HepG2 (cell line): ENCODE data around the gene METTL26. TPM values are rescaled to one million over a fixed set of nuclear protein-coding genes. Genes with fewer than 3 reads are reported as not detected.

Experiments
- ARHGAP35 ChIP-seq: sonication (generic); formaldehyde crosslinking; IDR thresholded peaks from 2 replicates; pipeline ENCODE4 v1.9.0; 2022; ENCODE audit warnings: mild to moderate bottlenecking, inconsistent platforms, moderate library complexity, missing genetic modification reagents, borderline replicate concordance
- CBX5 ChIP-seq: sonication (generic); formaldehyde crosslinking; IDR thresholded peaks from 2 replicates; pipeline ENCODE4 v1.4.0; 2020; ENCODE audit warnings: missing genetic modification reagents, borderline replicate concordance
- DNMT1 ChIP-seq: sonication (generic); formaldehyde crosslinking; IDR thresholded peaks from 2 replicates; pipeline ENCODE4 v1.5.1; 2020; ENCODE audit warnings: mild to moderate bottlenecking, missing genetic modification reagents
- HDAC2 ChIP-seq: sonication (generic); formaldehyde crosslinking; IDR thresholded peaks from 2 replicates; pipeline ENCODE4 v1.4.0; 2020; ENCODE audit warnings: missing genetic modification reagents
- NCOA2 ChIP-seq: sonication (generic); formaldehyde crosslinking; IDR thresholded peaks from 2 replicates; pipeline ENCODE4 v1.8.0; 2022; ENCODE audit warnings: inconsistent platforms
- NKX3-1 ChIP-seq: sonication (generic); formaldehyde crosslinking; IDR thresholded peaks from 2 replicates; pipeline ENCODE4 v1.5.0; 2020; ENCODE audit warnings: missing genetic modification reagents
- RBM39 ChIP-seq: fragments of 200-400 bp; formaldehyde crosslinking; IDR thresholded peaks from one replicate; pipeline ENCODE4 v1.6.1; 2018; ENCODE audit warnings: antibody characterized with exemption, mild to moderate bottlenecking, low read depth, low read length; ENCODE audit not compliant: poor library complexity, severe bottlenecking
- TBP ChIP-seq: sonication (generic); formaldehyde crosslinking; IDR thresholded peaks from 2 replicates; pipeline ENCODE4 v1.5.0; 2020; ENCODE audit warnings: missing genetic modification reagents
- ZC3H4 ChIP-seq: sonication (generic); formaldehyde crosslinking; IDR thresholded peaks from 2 replicates; pipeline ENCODE4 v1.4.0; 2020; ENCODE audit warnings: missing genetic modification reagents, borderline replicate concordance
- ZFX ChIP-seq: sonication (generic); formaldehyde crosslinking; IDR thresholded peaks from 2 replicates; pipeline ENCODE4 v1.4.0; 2020; ENCODE audit warnings: mild to moderate bottlenecking, low read depth, missing genetic modification reagents, moderate library complexity
- ZIK1 ChIP-seq: sonication (generic); formaldehyde crosslinking; IDR thresholded peaks from 2 replicates; pipeline ENCODE4 v1.5.0; 2020; ENCODE audit warnings: mild to moderate bottlenecking, low read depth, missing genetic modification reagents, borderline replicate concordance
- ZKSCAN8 ChIP-seq: IDR thresholded peaks from 2 replicates; pipeline ENCODE4 v1.6.1; 2016; ENCODE audit warnings: borderline replicate concordance, missing genetic modification reagents, missing compliant biosample characterization
- ZNF180 ChIP-seq: sonication (generic); formaldehyde crosslinking; IDR thresholded peaks from 2 replicates; pipeline ENCODE4 v1.4.0; 2020; ENCODE audit warnings: low read depth, missing genetic modification reagents, borderline replicate concordance
- ZNF230 ChIP-seq: sonication (generic); formaldehyde crosslinking; IDR thresholded peaks from 2 replicates; pipeline ENCODE4 v1.4.0; 2020; ENCODE audit warnings: mild to moderate bottlenecking, missing genetic modification reagents
- ZNF234 ChIP-seq: sonication (generic); formaldehyde crosslinking; conservative IDR thresholded peaks from 2 replicates; pipeline ENCODE4 v1.5.1; 2020; ENCODE audit warnings: mild to moderate bottlenecking, missing genetic modification reagents
- ZNF878 ChIP-seq: sonication (generic); formaldehyde crosslinking; IDR thresholded peaks from 2 replicates; pipeline ENCODE4 v1.8.1; 2023; ENCODE audit warnings: mild to moderate bottlenecking, missing genetic modification reagents, moderate library complexity
- polyA plus RNA-seq, 8 experiments: library from polyadenylated mRNA; depleted of rRNA in 3 of 8; stranded (reverse) in 7 of 8; unstranded in 1 of 8; fragments of >200 nt; fragmentation: Illumina TruSeq in 4 of 8; extraction: Trizol in 4 of 8; gene quantifications; 2 replicates each; pipeline versions ENCODE4 v1.2.1 to v1.2.3, GENCODE V29; 2011 to 2016; ENCODE audit warnings: low read depth in 4 of 8, missing spikeins in 1 of 8, mixed read lengths in 1 of 8; ENCODE audit not compliant: insufficient read depth in 1 of 8
- total RNA-seq, 5 experiments: library from RNA; depleted of rRNA; stranded (reverse); fragments of >200 nt; fragmentation: Illumina TruSeq; extraction: Trizol; gene quantifications; 2 replicates each; pipeline ENCODE4 v1.2.3, GENCODE V29; 2016; ENCODE audit warnings: low read depth in 1 of 5
- TF ChIP-seq, protein P1 (sequence below): sonication (generic); formaldehyde crosslinking; IDR thresholded peaks from 2 replicates; pipeline ENCODE4 v1.8.0; 2023; ENCODE audit warnings: mild to moderate bottlenecking, missing genetic modification reagents
- TF ChIP-seq, protein P2 (sequence below): sonication (generic); formaldehyde crosslinking; IDR thresholded peaks from 2 replicates; pipeline ENCODE4 v1.4.0; 2020; ENCODE audit warnings: missing genetic modification reagents
- TF ChIP-seq, protein P3 (sequence below): sonication (generic); formaldehyde crosslinking; IDR thresholded peaks from 2 replicates; pipeline ENCODE4 v1.4.0; 2020; ENCODE audit warnings: missing genetic modification reagents, mild to moderate bottlenecking, borderline replicate concordance
- TF ChIP-seq, protein P4 (sequence below): sonication (generic); formaldehyde crosslinking; IDR thresholded peaks from 2 replicates; pipeline ENCODE4 v1.4.0; 2020; ENCODE audit warnings: missing genetic modification reagents
- TF ChIP-seq, protein P5 (sequence below): IDR thresholded peaks from 2 replicates; pipeline ENCODE4 v1.4.0; 2020; ENCODE audit warnings: mild to moderate bottlenecking, missing genetic modification reagents

Gene METTL26
- total and polyA plus RNA-seq, 2 of the 13 experiments (the other 11 are each of a cell fraction or from before 2014, with no cell fraction given): 65.5 to 70.1 TPM

DNA sequence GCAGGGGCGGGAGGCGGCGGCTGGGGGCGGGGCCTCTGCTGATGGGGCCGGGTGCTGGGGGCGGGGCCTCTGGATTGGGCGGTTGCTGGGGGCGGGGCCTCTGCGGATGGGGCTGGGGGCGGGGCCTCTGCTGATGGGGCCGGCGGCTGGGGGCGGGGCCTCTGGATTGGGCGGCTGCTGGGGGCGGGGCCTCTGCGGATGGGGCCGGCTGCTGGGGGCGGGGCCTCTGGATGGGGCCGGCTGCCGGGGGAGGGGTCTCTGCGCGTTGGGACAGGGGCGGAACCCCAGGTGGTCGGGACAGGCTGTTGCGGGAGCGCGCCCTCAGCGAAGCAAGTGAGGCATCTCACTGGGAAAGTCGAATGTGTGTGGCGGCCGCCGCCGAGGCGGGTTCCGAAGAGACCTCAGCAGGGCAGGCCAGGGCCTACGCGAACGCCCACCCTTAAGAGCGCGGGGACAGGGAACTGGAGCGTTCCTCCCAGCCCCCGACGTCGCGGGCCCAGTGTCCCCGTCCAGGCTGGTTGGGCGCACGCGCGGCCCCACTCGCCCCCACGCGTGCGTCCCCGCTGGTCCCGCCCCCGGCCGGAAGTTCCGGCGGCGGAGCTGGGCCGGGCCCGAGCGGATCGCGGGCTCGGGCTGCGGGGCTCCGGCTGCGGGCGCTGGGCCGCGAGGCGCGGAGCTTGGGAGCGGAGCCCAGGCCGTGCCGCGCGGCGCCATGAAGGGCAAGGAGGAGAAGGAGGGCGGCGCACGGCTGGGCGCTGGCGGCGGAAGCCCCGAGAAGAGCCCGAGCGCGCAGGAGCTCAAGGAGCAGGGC lies 43.9 kb upstream of the METTL26 start, which contains the start of gene STUB1 (continued):
- TF ChIP-seq ARHGAP35 (CRISPR knock-in tag): no peak
- TF ChIP-seq, protein P1, sequence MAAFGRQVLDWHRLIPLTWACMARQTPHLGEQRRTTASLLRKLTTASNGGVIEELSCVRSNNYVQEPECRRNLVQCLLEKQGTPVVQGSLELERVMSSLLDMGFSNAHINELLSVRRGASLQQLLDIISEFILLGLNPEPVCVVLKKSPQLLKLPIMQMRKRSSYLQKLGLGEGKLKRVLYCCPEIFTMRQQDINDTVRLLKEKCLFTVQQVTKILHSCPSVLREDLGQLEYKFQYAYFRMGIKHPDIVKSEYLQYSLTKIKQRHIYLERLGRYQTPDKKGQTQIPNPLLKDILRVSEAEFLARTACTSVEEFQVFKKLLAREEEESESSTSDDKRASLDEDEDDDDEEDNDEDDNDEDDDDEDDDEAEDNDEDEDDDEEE: no peak
- TF ChIP-seq, protein P2, sequence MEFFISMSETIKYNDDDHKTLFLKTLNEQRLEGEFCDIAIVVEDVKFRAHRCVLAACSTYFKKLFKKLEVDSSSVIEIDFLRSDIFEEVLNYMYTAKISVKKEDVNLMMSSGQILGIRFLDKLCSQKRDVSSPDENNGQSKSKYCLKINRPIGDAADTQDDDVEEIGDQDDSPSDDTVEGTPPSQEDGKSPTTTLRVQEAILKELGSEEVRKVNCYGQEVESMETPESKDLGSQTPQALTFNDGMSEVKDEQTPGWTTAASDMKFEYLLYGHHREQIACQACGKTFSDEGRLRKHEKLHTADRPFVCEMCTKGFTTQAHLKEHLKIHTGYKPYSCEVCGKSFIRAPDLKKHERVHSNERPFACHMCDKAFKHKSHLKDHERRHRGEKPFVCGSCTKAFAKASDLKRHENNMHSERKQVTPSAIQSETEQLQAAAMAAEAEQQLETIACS (CRISPR knock-in tag): peak; percentile 70; the same call in 1 of the 2 replicates
- TF ChIP-seq, protein P3, sequence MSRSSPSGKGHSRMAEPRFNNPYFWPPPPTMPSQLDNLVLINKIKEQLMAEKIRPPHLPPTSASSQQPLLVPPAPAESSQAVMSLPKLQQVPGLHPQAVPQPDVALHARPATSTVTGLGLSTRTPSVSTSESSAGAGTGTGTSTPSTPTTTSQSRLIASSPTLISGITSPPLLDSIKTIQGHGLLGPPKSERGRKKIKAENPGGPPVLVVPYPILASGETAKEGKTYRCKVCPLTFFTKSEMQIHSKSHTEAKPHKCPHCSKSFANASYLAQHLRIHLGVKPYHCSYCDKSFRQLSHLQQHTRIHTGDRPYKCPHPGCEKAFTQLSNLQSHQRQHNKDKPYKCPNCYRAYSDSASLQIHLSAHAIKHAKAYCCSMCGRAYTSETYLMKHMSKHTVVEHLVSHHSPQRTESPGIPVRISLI (CRISPR knock-in tag): no peak
- TF ChIP-seq NKX3-1 (CRISPR knock-in tag): 0 out of 2 replicates have a peak, but pooled peaks have one; percentile 40
- peak; percentile 69 for TF ChIP-seq ZFX
- TF ChIP-seq HDAC2 (CRISPR knock-in tag): 0 out of 2 replicates have a peak, but pooled peaks have one; percentile 18
- TF ChIP-seq NCOA2 (CRISPR knock-in tag): no peak
- no peak for TF ChIP-seq ZNF230 (CRISPR knock-in tag)
- TF ChIP-seq CBX5 (CRISPR knock-in tag): no peak
- TF ChIP-seq ZKSCAN8 (CRISPR knock-in tag): no peak
- no peak for TF ChIP-seq ZNF180 (CRISPR knock-in tag)
- no peak for TF ChIP-seq TBP (CRISPR knock-in tag)
- TF ChIP-seq ZIK1 (CRISPR knock-in tag): no peak; the same call in 1 of the 2 replicates
- peak; percentile 14 for TF ChIP-seq RBM39
- TF ChIP-seq, protein P4, sequence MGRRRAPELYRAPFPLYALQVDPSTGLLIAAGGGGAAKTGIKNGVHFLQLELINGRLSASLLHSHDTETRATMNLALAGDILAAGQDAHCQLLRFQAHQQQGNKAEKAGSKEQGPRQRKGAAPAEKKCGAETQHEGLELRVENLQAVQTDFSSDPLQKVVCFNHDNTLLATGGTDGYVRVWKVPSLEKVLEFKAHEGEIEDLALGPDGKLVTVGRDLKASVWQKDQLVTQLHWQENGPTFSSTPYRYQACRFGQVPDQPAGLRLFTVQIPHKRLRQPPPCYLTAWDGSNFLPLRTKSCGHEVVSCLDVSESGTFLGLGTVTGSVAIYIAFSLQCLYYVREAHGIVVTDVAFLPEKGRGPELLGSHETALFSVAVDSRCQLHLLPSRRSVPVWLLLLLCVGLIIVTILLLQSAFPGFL: no peak
- peak; percentile 70; the same call in 1 of the 2 replicates for TF ChIP-seq DNMT1
- TF ChIP-seq ZNF234 (CRISPR knock-in tag): no peak
- TF ChIP-seq, protein P5, sequence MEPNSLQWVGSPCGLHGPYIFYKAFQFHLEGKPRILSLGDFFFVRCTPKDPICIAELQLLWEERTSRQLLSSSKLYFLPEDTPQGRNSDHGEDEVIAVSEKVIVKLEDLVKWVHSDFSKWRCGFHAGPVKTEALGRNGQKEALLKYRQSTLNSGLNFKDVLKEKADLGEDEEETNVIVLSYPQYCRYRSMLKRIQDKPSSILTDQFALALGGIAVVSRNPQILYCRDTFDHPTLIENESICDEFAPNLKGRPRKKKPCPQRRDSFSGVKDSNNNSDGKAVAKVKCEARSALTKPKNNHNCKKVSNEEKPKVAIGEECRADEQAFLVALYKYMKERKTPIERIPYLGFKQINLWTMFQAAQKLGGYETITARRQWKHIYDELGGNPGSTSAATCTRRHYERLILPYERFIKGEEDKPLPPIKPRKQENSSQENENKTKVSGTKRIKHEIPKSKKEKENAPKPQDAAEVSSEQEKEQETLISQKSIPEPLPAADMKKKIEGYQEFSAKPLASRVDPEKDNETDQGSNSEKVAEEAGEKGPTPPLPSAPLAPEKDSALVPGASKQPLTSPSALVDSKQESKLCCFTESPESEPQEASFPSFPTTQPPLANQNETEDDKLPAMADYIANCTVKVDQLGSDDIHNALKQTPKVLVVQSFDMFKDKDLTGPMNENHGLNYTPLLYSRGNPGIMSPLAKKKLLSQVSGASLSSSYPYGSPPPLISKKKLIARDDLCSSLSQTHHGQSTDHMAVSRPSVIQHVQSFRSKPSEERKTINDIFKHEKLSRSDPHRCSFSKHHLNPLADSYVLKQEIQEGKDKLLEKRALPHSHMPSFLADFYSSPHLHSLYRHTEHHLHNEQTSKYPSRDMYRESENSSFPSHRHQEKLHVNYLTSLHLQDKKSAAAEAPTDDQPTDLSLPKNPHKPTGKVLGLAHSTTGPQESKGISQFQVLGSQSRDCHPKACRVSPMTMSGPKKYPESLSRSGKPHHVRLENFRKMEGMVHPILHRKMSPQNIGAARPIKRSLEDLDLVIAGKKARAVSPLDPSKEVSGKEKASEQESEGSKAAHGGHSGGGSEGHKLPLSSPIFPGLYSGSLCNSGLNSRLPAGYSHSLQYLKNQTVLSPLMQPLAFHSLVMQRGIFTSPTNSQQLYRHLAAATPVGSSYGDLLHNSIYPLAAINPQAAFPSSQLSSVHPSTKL (CRISPR knock-in tag): 0 out of 2 replicates have a peak, but pooled peaks have one; percentile 17
- no peak for TF ChIP-seq ZNF878 (CRISPR knock-in tag)
- TF ChIP-seq ZC3H4: no peak
